ENCODE data around the gene ZFP64. TPM values are rescaled to one million over a fixed set of nuclear protein-coding genes. Genes with fewer than 3 reads are reported as not detected.

Gene ZFP64
- total RNA-seq, 1 experiment from 2014 or later, result 25.6 TPM

DNA sequence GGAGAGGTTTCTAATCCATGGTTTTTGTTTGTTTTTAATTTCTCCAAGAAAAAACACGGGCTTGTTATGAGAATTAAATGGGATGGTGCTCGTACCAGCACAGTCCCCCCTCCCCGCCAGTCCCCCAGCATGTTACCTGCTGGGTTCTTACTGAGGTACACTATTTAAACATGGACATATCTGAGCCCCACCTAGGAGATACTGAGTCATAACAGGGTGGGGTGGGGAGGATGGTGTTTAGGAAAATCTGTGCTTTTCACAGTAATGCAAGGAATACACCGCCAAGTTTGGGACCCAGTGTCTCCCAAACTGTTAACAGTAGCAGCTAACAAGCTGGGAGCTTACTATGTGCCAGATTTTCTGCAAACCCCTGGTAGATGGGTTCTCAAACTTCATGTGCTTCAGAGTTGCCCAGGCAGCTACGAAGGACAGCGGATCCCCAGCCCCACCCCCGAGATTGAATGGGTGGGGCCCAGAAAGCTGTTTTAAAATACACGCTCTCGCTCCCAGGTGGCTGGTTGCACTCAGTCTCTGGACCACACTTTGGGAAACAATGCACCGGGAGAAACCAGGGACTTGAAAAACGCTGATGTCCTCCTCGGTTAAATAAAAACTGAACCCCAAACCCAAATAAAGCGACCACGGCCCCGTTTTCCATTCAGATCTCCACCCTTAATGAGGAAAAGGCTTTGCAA is 995 bp downstream of the ZFP64 start:
- TF ChIP-seq, protein P1, sequence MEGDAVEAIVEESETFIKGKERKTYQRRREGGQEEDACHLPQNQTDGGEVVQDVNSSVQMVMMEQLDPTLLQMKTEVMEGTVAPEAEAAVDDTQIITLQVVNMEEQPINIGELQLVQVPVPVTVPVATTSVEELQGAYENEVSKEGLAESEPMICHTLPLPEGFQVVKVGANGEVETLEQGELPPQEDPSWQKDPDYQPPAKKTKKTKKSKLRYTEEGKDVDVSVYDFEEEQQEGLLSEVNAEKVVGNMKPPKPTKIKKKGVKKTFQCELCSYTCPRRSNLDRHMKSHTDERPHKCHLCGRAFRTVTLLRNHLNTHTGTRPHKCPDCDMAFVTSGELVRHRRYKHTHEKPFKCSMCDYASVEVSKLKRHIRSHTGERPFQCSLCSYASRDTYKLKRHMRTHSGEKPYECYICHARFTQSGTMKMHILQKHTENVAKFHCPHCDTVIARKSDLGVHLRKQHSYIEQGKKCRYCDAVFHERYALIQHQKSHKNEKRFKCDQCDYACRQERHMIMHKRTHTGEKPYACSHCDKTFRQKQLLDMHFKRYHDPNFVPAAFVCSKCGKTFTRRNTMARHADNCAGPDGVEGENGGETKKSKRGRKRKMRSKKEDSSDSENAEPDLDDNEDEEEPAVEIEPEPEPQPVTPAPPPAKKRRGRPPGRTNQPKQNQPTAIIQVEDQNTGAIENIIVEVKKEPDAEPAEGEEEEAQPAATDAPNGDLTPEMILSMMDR (IDR thresholded peaks at IDR 0.05; ENCODE audit: insufficient read depth in 1 of 2, low read depth in 1 of 2, low read length in 1 of 2, severe bottlenecking in 1 of 2, unreplicated experiment in 1 of 2), result no peak
- Mint-ChIP-seq H3K4me1 (ENCODE audit: low read depth, unreplicated experiment) (peaks cover 21% of the 10 kb centered on the region), H3K36me3 (ENCODE audit: insufficient read depth, unreplicated experiment) (peaks cover 28% of the 10 kb centered on the region), H3K9me3 (ENCODE audit: unreplicated experiment) (no peaks in the 10 kb centered on the region), H3K4me3 (ENCODE audit: unreplicated experiment) (peak overlapping the region; percentile 85), H3K27ac (ENCODE audit: unreplicated experiment) (peak overlapping the region; percentile 55), H3K27me3 (ENCODE audit: insufficient read depth, unreplicated experiment) (no peaks in the 10 kb centered on the region)
- intact Hi-C loops (cut with micrococcal nuclease; ENCODE audit: unreplicated experiment), result loop anchor here (5.0 kb wide), 2 partner anchors 63 to 1027 kb away; no protein-coding TSS in a partner anchor
- Histone ChIP-seq H3K4me3 (ENCODE audit: low read depth, low read length) (peak overlapping the region; percentile 97), H3K9me3 (no peaks in the 10 kb centered on the region), H3K36me3 (ENCODE audit: control insufficient read depth, insufficient read depth, low read length) (no peaks in the 10 kb centered on the region), H3K4me1 (0 out of 2 replicates have a peak, but pooled peaks cover 7% of the 10 kb centered on the region), H3K27me3 (replicated peaks; ENCODE audit: control insufficient read depth, insufficient read depth, low read length) (no peaks in the 10 kb centered on the region)
- BruUV-seq (replicated peaks), result no TSS peak
- CTCF ChIA-PET, result interaction anchor here (0.7 to 2.4 kb wide), 11 partner anchors 9 to 123 kb away, joined by 3 to 22 read pairs (median 4); no protein-coding TSS in a partner anchor
- POLR2A ChIA-PET, result interaction anchor here (0.6 to 1.2 kb wide), 2 partner anchors 150 to 175 kb away, joined by 3 to 4 read pairs; no protein-coding TSS in a partner anchor
- DNase-seq, result peak; percentile 67 to 74

DNA sequence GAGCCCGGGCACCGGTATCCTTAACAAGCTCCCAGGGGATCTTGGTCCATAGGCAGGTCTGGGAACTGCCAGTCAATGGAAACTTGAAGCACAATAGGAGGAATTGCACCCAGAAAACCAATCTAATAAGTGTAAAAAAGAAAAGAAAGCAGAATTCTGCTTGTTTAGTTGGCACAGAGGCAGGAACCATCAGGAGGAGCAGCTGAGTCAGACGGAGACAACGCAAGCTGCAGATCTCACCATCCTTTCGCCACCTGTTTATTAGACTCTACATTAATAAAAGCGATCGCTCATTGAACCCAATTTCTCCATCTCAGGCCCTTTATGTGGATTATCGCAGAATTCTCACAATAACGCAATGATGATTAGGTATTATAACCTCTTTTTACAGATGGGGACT is 9.8 kb downstream of the ZFP64 start:
- Histone ChIP-seq H3K36me3 (ENCODE audit: control insufficient read depth, insufficient read depth, low read length) (no peaks in the 10 kb centered on the region), H3K9me3 (no peaks in the 10 kb centered on the region), H3K4me1 (no peaks in the 10 kb centered on the region), H3K4me3 (ENCODE audit: low read depth, low read length) (no peak overlapping the region), H3K27me3 (replicated peaks; ENCODE audit: control insufficient read depth, insufficient read depth, low read length) (no peaks in the 10 kb centered on the region)
- DNase-seq, result no peak
- Mint-ChIP-seq H3K9me3 (ENCODE audit: unreplicated experiment) (no peaks in the 10 kb centered on the region), H3K36me3 (ENCODE audit: insufficient read depth, unreplicated experiment) (peaks cover 26% of the 10 kb centered on the region), H3K4me3 (ENCODE audit: unreplicated experiment) (no peak overlapping the region), H3K27ac (ENCODE audit: unreplicated experiment) (no peak overlapping the region), H3K4me1 (ENCODE audit: low read depth, unreplicated experiment) (no peaks in the 10 kb centered on the region), H3K27me3 (ENCODE audit: insufficient read depth, unreplicated experiment) (no peaks in the 10 kb centered on the region)
- TF ChIP-seq, protein P1 (IDR thresholded peaks at IDR 0.05; ENCODE audit: insufficient read depth in 1 of 2, low read depth in 1 of 2, low read length in 1 of 2, severe bottlenecking in 1 of 2, unreplicated experiment in 1 of 2), result no peak
- no TSS peak for BruUV-seq (replicated peaks)
- intact Hi-C loops (cut with micrococcal nuclease; ENCODE audit: unreplicated experiment), result no loop called here
- CTCF ChIA-PET, result interaction anchor here (1.2 to 1.6 kb wide), 2 partner anchors 9 to 10 kb away, joined by 4 to 5 read pairs; partner anchors contain the start of gene ZFP64
- POLR2A ChIA-PET, result no interaction called here

DNA sequence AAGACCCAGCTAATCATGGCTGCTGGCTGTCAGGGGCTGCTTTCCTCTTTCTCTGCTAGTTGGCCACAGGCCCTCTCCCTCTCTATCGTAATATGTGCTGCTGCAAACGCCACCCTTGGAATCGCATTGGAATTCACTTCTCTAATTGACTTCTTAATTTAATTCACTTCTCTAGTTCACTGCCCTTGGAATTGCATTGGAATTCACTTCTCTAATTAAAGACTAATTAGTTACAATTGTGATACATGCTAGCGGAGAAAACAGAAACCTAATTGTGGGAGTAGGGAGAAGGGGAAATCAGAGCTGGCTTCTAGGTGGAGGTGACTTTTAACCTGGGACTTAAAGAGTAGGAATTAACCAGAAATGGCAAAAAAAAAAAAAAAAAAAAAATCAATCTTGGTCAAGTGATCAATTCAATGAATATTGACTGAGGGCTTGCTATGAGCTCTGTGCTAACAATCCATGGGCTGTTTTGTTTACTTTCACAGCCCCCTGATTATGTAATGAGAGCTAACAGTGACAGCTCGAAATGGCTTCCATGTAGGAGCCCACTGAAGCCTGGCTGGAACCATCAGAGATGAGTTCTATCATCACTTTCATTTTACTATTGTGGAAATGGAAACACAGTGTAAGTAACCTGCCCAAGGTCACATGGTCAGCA is 11.3 kb downstream of the ZFP64 start:
- no peaks in the 10 kb centered on the region for H3K27me3 Mint-ChIP-seq (ENCODE audit: insufficient read depth, unreplicated experiment)
- no peaks in the 10 kb centered on the region for H3K27me3 ChIP-seq (replicated peaks; ENCODE audit: control insufficient read depth, insufficient read depth, low read length)
- H3K4me3 Mint-ChIP-seq (ENCODE audit: unreplicated experiment), result no peak overlapping the region
- no peaks in the 10 kb centered on the region for H3K36me3 ChIP-seq (ENCODE audit: control insufficient read depth, insufficient read depth, low read length)
- H3K36me3 Mint-ChIP-seq (ENCODE audit: insufficient read depth, unreplicated experiment), result peaks cover 12% of the 10 kb centered on the region
- ChIA-PET CTCF (no interaction called here), POLR2A (no interaction called here)
- TF ChIP-seq, protein P1 (IDR thresholded peaks at IDR 0.05; ENCODE audit: insufficient read depth in 1 of 2, low read depth in 1 of 2, low read length in 1 of 2, severe bottlenecking in 1 of 2, unreplicated experiment in 1 of 2), result no peak
- no peak for DNase-seq
- H3K27ac Mint-ChIP-seq (ENCODE audit: unreplicated experiment), result no peak overlapping the region
- BruUV-seq (replicated peaks), result no TSS peak
- no peaks in the 10 kb centered on the region for H3K9me3 ChIP-seq
- intact Hi-C loops (cut with micrococcal nuclease; ENCODE audit: unreplicated experiment), result no loop called here
- H3K4me3 ChIP-seq (ENCODE audit: low read depth, low read length), result no peak overlapping the region
- H3K9me3 Mint-ChIP-seq (ENCODE audit: unreplicated experiment), result no peaks in the 10 kb centered on the region
- no peaks in the 10 kb centered on the region for H3K4me1 Mint-ChIP-seq (ENCODE audit: low read depth, unreplicated experiment)
- H3K4me1 ChIP-seq, result no peaks in the 10 kb centered on the region

Measured in Caco-2 (cell line).